Fibroblast of lung (primary cell): ENCODE results near the gene PARP2. TPM values are rescaled to one million over a fixed set of nuclear protein-coding genes. Genes with fewer than 3 reads are reported as not detected.

Experiments used
- DNase-seq, 2 donors: peaks; one replicate each; pipeline versions ENCODE4 v3.0.0 to v3.0.0-alpha.2; 2010; ENCODE audit warnings: low read depth in 2 of 2
- H2AFZ ChIP-seq: 2 replicates; pipeline ENCODE4 v1.5.1; 2012; ENCODE audit warnings: low read length, control low read depth, inconsistent platforms
- H3K27ac ChIP-seq: 2 replicates; pipeline ENCODE4 v1.5.1; 2011; ENCODE audit warnings: low read length, control low read depth; ENCODE audit not compliant: insufficient read depth
- H3K27me3 ChIP-seq: 2 replicates; pipeline ENCODE4 v1.5.1; 2011; ENCODE audit warnings: mild to moderate bottlenecking, low read length; ENCODE audit not compliant: control insufficient read depth, insufficient read depth
- H3K36me3 ChIP-seq: 2 replicates; pipeline ENCODE4 v1.5.1; 2011; ENCODE audit warnings: low read length; ENCODE audit not compliant: control insufficient read depth, insufficient read depth
- H3K4me1 ChIP-seq: 2 replicates; pipeline ENCODE4 v1.5.1; 2011; ENCODE audit warnings: low read length; ENCODE audit not compliant: control insufficient read depth, insufficient read depth; ENCODE audit errors: extremely low read depth
- H3K4me2 ChIP-seq: 2 replicates; pipeline ENCODE4 v1.5.1; 2011; ENCODE audit warnings: low read length, control low read depth; ENCODE audit not compliant: insufficient read depth; ENCODE audit errors: extremely low read depth
- H3K4me3 ChIP-seq, 4 experiments: fragments of 200-600 bp in 1 of 4; sonication (generic) in 1 of 4; replicated peaks in 1 of 4; 2 replicates each; pipeline ENCODE4 v1.5.1; 2011 to 2016; ENCODE audit warnings: low read length in 4 of 4, low read depth in 3 of 4, mild to moderate bottlenecking in 3 of 4, control low read depth in 2 of 4, inconsistent platforms in 1 of 4, mixed read lengths in 1 of 4; ENCODE audit not compliant: insufficient read depth in 1 of 4; ENCODE audit errors: control extremely low read depth in 1 of 4
- H3K79me2 ChIP-seq: 2 replicates; pipeline ENCODE4 v1.5.1; 2012; ENCODE audit warnings: mild to moderate bottlenecking, low read length, inconsistent platforms; ENCODE audit not compliant: control insufficient read depth, insufficient read depth
- H3K9ac ChIP-seq: 2 replicates; pipeline ENCODE4 v1.5.1; 2011; ENCODE audit warnings: mild to moderate bottlenecking, low read length, control low read depth; ENCODE audit not compliant: insufficient read depth
- H3K9me3 ChIP-seq: 2 replicates; pipeline ENCODE4 v1.5.1; 2012; ENCODE audit warnings: low read depth, low read length; ENCODE audit not compliant: control insufficient read depth, insufficient read depth
- H4K20me1 ChIP-seq: 2 replicates; pipeline ENCODE4 v1.5.1; 2011; ENCODE audit warnings: low read length; ENCODE audit not compliant: control insufficient read depth, insufficient read depth; ENCODE audit errors: extremely low read depth
- CTCF ChIP-seq, 2 donors: IDR thresholded peaks in 1 of 2; conservative IDR thresholded peaks in 1 of 2; 1 replicate in 1 of 2; 2 replicates in 1 of 2; pipeline ENCODE4 v1.5.1; 2011 to 2012; ENCODE audit warnings: low read length in 2 of 2, control low read depth in 1 of 2, inconsistent platforms in 1 of 2, low read depth in 1 of 2, mild to moderate bottlenecking in 1 of 2
- EZH2 ChIP-seq: IDR thresholded peaks from 2 replicates; pipeline ENCODE4 v1.5.1; 2012; ENCODE audit warnings: low read length, control low read depth, mild to moderate bottlenecking; ENCODE audit errors: missing control alignments
- polyA plus RNA-seq, 2 donors: library from polyadenylated mRNA; depleted of rRNA in 1 of 2; stranded (reverse) in 1 of 2; unstranded in 1 of 2; fragments of >200 nt; gene quantifications; 2 replicates each; pipeline ENCODE4 v1.2.1, GENCODE V29; 2011 to 2012; ENCODE audit warnings: missing spikeins in 1 of 2
- total RNA-seq: library from RNA; depleted of rRNA; stranded (reverse); fragments of >200 nt; gene quantifications from 2 replicates; pipeline ENCODE4 v1.2.1, GENCODE V29; 2014

The PARP2 gene
- total and polyA plus RNA-seq, 2 donors (not counting 1 experiment from before 2014, with no cell fraction given): 6.6 to 16.9 TPM

- Histone ChIP-seq H3K4me1 (no peaks in the 10 kb centered on the region), H3K27ac (no peak overlapping the region), H4K20me1 (no peaks in the 10 kb centered on the region), H3K4me3 (no peak overlapping the region), H2AFZ (no peak overlapping the region), H3K27me3 (no peaks in the 10 kb centered on the region), H3K9me3 (no peaks in the 10 kb centered on the region), H3K9ac (no peak overlapping the region), H3K79me2 (peaks cover 33% of the 10 kb centered on the region), H3K4me2 (no peak overlapping the region), H3K36me3 (no peaks in the 10 kb centered on the region)
- no peak for DNase-seq
- TF ChIP-seq EZH2 (no peak), CTCF (conservative IDR thresholded peaks at IDR 0.05 in 1 of 2, IDR thresholded peaks at IDR 0.05 in 1 of 2; ENCODE audit: low read depth in 1 of 2, low read length in 2 of 2) (no peak)
These were observed 14.7 kb upstream of the PARP2 start for GRCh38 chr14:20328705-20329104.

- no peak overlapping the region for H3K4me3 ChIP-seq
These were observed 14.1 kb upstream of the PARP2 start for GRCh38 chr14:20329355-20329754.

GRCh38 chr14:20331053-20331613, 12.3 kb upstream of the PARP2 start:
- no peak overlapping the region for H3K27ac ChIP-seq
- no peaks in the 10 kb centered on the region for H3K27me3 ChIP-seq
- no peaks in the 10 kb centered on the region for H3K36me3 ChIP-seq
- no peaks in the 10 kb centered on the region for H3K9me3 ChIP-seq
- peak overlapping the region; percentile 23 for H3K4me2 ChIP-seq
- peaks cover 33% of the 10 kb centered on the region for H3K79me2 ChIP-seq
- TF ChIP-seq EZH2 (no peak), CTCF (conservative IDR thresholded peaks at IDR 0.05 in 1 of 2, IDR thresholded peaks at IDR 0.05 in 1 of 2; ENCODE audit: low read depth in 1 of 2, low read length in 2 of 2) (no peak)
- peak overlapping the region in 2 of 4 experiments; percentile 25 to 41 for H3K4me3 ChIP-seq
- no peak overlapping the region for H2AFZ ChIP-seq
- no peak overlapping the region for H3K9ac ChIP-seq
- DNase-seq: no peak
- no peaks in the 10 kb centered on the region for H3K4me1 ChIP-seq
- H4K20me1 ChIP-seq: no peaks in the 10 kb centered on the region

More at GRCh38 chr14:20329355-20329754, 14.1 kb upstream of the PARP2 start:
- Histone ChIP-seq H3K27me3 (no peaks in the 10 kb centered on the region), H3K9ac (no peak overlapping the region), H4K20me1 (no peaks in the 10 kb centered on the region), H3K9me3 (no peaks in the 10 kb centered on the region), H3K36me3 (no peaks in the 10 kb centered on the region), H3K27ac (no peak overlapping the region), H3K4me2 (no peak overlapping the region), H2AFZ (no peak overlapping the region), H3K4me1 (no peaks in the 10 kb centered on the region), H3K79me2 (peaks cover 33% of the 10 kb centered on the region)
- DNase-seq: no peak
- TF ChIP-seq EZH2: no peak
- no peak for TF ChIP-seq CTCF (conservative IDR thresholded peaks at IDR 0.05 in 1 of 2, IDR thresholded peaks at IDR 0.05 in 1 of 2; ENCODE audit: low read depth in 1 of 2, low read length in 2 of 2)
